ENCODE data around the gene DTX2.

- TF ChIP-seq RAD21 (IDR thresholded peaks at IDR 0.05; ENCODE audit: low read depth), result no peak
- no peak for TF ChIP-seq EP300 (IDR thresholded peaks at IDR 0.05; ENCODE audit: borderline replicate concordance)
- no peak for TF ChIP-seq YY1 (IDR thresholded peaks at IDR 0.05; ENCODE audit: low read depth)
- no peak for TF ChIP-seq NFIC (IDR thresholded peaks at IDR 0.05)
- no peak for TF ChIP-seq ZBTB7A (IDR thresholded peaks at IDR 0.05; ENCODE audit: low read depth)
- no peak for TF ChIP-seq TCF12 (IDR thresholded peaks at IDR 0.05; ENCODE audit: low read depth)
- no peak for TF ChIP-seq EGR1 (IDR thresholded peaks at IDR 0.05)
- no peak for TF ChIP-seq CREB1 (IDR thresholded peaks at IDR 0.05; ENCODE audit: low read depth)
- TF ChIP-seq FOXM1 (IDR thresholded peaks at IDR 0.05; ENCODE audit: borderline replicate concordance, low read depth), result no peak
Measured at GRCh38 chr7:76430211-76430610, 31.3 kb upstream of the DTX2 start.
